Measurements from ENCODE around the gene DHX35. TPM values are rescaled to one million over a fixed set of nuclear protein-coding genes. Genes with fewer than 3 reads are reported as not detected.

The DHX35 gene
- total and polyA plus RNA-seq, 2 of the 4 experiments (the other 2 are of a cell fraction): 9.1 to 13.5 TPM

GRCh38 chr20:39066471-39067242 is 104.5 kb downstream of the DHX35 start:
- no peaks in the 10 kb centered on the region for H3K4me1 ChIP-seq (ENCODE audit: control insufficient read depth, insufficient read depth, low read length)
- H4K20me1 ChIP-seq (ENCODE audit: insufficient read depth, low read length): no peaks in the 10 kb centered on the region
- ATAC-seq (ENCODE audit: low read depth) (no peak), DNase-seq (no peak)
- intact Hi-C loops (cut with micrococcal nuclease): no loop called here
- no peak overlapping the region for H3K23ac ChIP-seq (ENCODE audit: low read depth, low read length)
- WGBS, 2 experiments (ENCODE audit: extremely low coverage in 2 of 2, insufficient read length in 1 of 2): 14% methylated on average over 4 of the region's 14 CpGs; no CpG with 5 or more reads in 1 of the 2 experiments
- no peak overlapping the region for H3K56ac ChIP-seq (ENCODE audit: extremely low read depth, insufficient read depth, low read length)
- no peak overlapping the region for H2BK120ac ChIP-seq (ENCODE audit: low read depth, low read length)
- no peaks in the 10 kb centered on the region for H3K79me1 ChIP-seq (ENCODE audit: low read depth in 1 of 2, low read length in 2 of 2)
- no peak overlapping the region for H2BK15ac ChIP-seq (ENCODE audit: low read depth, low read length)
- CTCF ChIA-PET: no interaction called here
- H3K27me3 ChIP-seq (ENCODE audit: control insufficient read depth, insufficient read depth, low read length): peaks cover 2% of the 10 kb centered on the region; the same call in 1 of the 2 replicates
- H2AK5ac ChIP-seq (ENCODE audit: low read depth, low read length): no peak overlapping the region
- H3K4me3 ChIP-seq (ENCODE audit: insufficient read depth, low read depth, low read length): no peak overlapping the region
- no peak overlapping the region for H4K8ac ChIP-seq (ENCODE audit: low read depth in 2 of 2, low read length in 2 of 2)
- H3K36me3 ChIP-seq (ENCODE audit: control insufficient read depth, insufficient read depth, low read length): no peaks in the 10 kb centered on the region
- H3K9me1 ChIP-seq (ENCODE audit: insufficient read depth, low read length): no peaks in the 10 kb centered on the region
- H3K14ac ChIP-seq (replicated peaks; ENCODE audit: low read depth, low read length): no peak overlapping the region
- no peak overlapping the region for H3K4me2 ChIP-seq (ENCODE audit: low read depth, low read length)
- H3K4ac ChIP-seq (ENCODE audit: low read depth, low read length): no peak overlapping the region
- H2AFZ ChIP-seq (replicated peaks; ENCODE audit: low read length, poor library complexity): no peak overlapping the region
- no peak overlapping the region for H3K27ac ChIP-seq (ENCODE audit: insufficient read depth, low read length)
- TF ChIP-seq CTCF (conservative IDR thresholded peaks at IDR 0.05; ENCODE audit: low read depth, low read length) (no peak), NFE2L2 (IDR thresholded peaks at IDR 0.05; ENCODE audit: low read depth, low read length) (no peak), RCOR1 (IDR thresholded peaks at IDR 0.05; ENCODE audit: insufficient replicate concordance, low read length) (no peak), USF2 (IDR thresholded peaks at IDR 0.05; ENCODE audit: low read depth, low read length) (no peak), FOS (IDR thresholded peaks at IDR 0.05; ENCODE audit: low read depth, low read length) (no peak), CHD1 (IDR thresholded peaks at IDR 0.05; ENCODE audit: low read depth, low read length) (no peak), ELK1 (IDR thresholded peaks at IDR 0.05; ENCODE audit: borderline replicate concordance, low read depth, low read length) (no peak), POLR2A (IDR thresholded peaks at IDR 0.05; ENCODE audit: low read depth, low read length) (no peak), MAZ (IDR thresholded peaks at IDR 0.05; ENCODE audit: borderline replicate concordance, low read depth, low read length) (no peak), BHLHE40 (IDR thresholded peaks at IDR 0.05; ENCODE audit: low read depth, low read length) (no peak), CEBPB (IDR thresholded peaks at IDR 0.05; ENCODE audit: low read depth, low read length) (no peak)
- H3K18ac ChIP-seq (ENCODE audit: low read depth, low read length): no peak overlapping the region
- POLR2A ChIA-PET (ENCODE audit: unreplicated experiment): no interaction called here
- H3K9ac ChIP-seq (ENCODE audit: low read depth, low read length): no peak overlapping the region
- H2BK20ac ChIP-seq (ENCODE audit: low read depth, low read length): no peak overlapping the region
- dilution Hi-C loops (cut with HindIII; ENCODE audit: low sequenced_read_pairs, unreplicated experiment): no loop called here
- in situ Hi-C loops (cut with MboI; ENCODE audit: low sequenced_read_pairs): no loop called here
- no TSS peak for BruUV-seq (replicated peaks)
- H4K5ac ChIP-seq (ENCODE audit: low read depth, low read length): no peak overlapping the region
- no peak overlapping the region for H2BK5ac ChIP-seq (ENCODE audit: low read depth, low read length, poor library complexity, severe bottlenecking)
- peaks cover 4% of the 10 kb centered on the region; the same call in 1 of the 2 replicates for H3K9me3 ChIP-seq (ENCODE audit: control insufficient read depth, insufficient read depth, low read length)
- no peak overlapping the region for H2AK9ac ChIP-seq (replicated peaks; ENCODE audit: low read depth, low read length, poor library complexity)
- H4K91ac ChIP-seq (ENCODE audit: insufficient read depth, low read depth, low read length): no peak overlapping the region

Measured in IMR-90 (cell line).